HG03280 (cell line): ENCODE results near the gene CAB39.
"Not testable (repeated sequence)": the region's sequence is repeated elsewhere in the genome, so short reads cannot be mapped to it uniquely, and the experiment has no call there.

Experiments used
- ATAC-seq: cut with Tn5 transposase; IDR thresholded peaks from one replicate; pipeline ENCODE4 v1.9.1; 2021; ENCODE audit warnings: mild to moderate bottlenecking, moderate library complexity; ENCODE audit not compliant: unreplicated experiment

CAB39 gene

DNA sequence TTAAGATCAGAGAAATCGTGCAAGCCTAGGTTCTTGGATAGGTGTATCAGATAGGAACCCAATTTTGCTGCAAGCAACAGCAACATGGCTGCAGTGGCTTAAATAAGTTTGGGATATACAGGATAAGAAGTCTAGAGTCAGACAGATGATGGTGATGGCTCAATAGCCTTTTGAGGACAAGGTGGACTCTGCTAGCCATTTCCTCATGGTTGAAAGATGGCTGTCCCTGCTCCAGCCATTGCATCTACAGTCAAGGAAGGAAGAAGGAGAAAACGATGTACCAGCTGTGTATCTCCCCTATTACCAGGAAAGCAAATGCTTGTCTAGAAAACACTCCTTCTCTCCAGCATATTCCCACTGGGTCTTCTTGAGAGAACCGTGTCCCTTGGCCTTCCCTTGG is 30.1 kb upstream of the CAB39 start:
- no peak for ATAC-seq

- no peak for ATAC-seq
These were observed 28.1 kb upstream of the CAB39 start for GRCh38 chr2:230684270-230685168.

DNA sequence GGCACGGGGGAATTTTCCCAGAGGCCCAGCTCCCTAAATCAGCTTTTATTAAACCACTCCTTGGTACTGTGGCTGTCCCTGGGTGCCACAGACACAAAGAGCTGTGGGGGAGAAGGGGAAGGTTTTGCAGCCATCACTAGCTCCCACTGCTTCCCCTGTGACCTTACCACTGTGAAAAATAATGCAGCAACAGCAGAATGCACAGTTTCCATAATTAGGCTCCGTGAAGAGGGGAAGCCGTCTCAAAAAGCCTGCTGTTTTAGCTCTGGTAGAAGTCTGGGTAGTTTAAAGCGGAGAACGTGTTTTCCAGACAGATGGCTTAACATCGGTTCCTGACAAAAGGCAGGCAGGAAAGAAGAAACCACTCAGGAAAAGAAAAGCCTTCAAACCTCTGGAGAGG is 27.5 kb upstream of the CAB39 start:
- ATAC-seq = no peak

DNA sequence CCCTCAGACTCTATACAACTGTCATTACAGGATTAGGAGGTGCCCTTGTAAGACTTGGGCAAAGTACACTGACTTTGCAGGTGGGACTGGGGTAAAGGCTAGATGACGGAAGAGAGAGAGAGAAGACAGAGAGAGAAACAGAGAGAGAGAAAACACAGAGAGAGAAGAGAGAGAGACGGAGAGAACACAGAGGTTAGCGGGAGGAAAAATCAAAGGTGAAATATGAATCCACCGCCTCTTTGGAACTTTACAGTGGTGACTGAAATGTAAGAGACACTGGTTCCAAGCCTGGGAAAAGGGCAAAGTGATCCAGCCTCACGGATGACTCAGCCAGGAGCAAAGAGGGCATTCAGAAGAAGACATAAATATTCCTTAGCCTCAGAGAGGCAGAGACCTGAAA is 25.1 kb upstream of the CAB39 start:
- no peak for ATAC-seq

- no peak for ATAC-seq
These were observed 24.2 kb upstream of the CAB39 start for GRCh38 chr2:230688490-230688889.

DNA sequence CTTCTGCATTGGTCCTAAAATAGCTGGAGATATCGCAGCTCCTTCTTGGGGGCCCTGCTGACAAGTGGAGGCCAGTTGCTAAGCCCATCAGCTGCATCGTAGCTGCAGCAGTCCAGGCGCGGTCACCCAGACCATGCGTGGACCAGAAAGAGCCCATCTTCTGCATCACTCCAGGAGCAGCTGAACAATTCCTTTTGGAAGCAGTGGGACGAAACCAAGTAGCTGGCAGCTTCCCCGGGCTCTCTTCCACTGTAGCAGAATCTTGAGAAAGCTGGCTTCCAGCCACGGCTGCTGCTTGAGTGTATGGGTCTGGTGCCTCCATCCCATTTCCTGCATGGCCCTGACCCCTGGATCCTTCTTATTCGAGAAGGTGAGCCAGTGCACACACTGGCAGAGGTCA is 22.2 kb upstream of the CAB39 start:
- ATAC-seq = no peak

GRCh38 chr2:230691005-230691647 is 21.5 kb upstream of the CAB39 start:
- no peak for ATAC-seq

- ATAC-seq = no peak
These were observed 19.9 kb upstream of the CAB39 start for GRCh38 chr2:230692760-230693159.

DNA sequence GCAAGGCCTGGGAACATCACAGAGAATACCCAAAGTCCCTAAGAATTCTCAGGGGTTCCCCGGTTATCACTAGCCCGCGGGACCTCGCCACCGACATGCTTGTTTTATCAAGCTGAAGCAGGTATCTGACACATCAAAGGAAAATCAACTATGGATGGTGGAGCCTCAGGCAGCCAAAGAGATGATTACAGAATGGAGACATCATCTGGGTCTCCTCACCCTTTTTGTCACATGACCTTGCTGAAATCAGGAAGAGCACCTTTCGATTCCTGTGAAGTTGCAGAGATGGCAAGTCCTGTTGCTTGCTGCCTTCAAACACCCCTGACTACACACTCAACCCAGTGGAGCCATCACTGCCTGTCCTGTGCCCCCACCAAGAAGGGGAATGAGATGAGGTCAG is 19.2 kb upstream of the CAB39 start:
- ATAC-seq = no peak

GRCh38 chr2:230694241-230694640 is 18.4 kb upstream of the CAB39 start:
- ATAC-seq = peak; percentile 63

GRCh38 chr2:230695551-230695950 is 17.1 kb upstream of the CAB39 start:
- no peak for ATAC-seq

- ATAC-seq = no peak
These were observed 16.0 kb upstream of the CAB39 start for GRCh38 chr2:230696670-230697069.

DNA sequence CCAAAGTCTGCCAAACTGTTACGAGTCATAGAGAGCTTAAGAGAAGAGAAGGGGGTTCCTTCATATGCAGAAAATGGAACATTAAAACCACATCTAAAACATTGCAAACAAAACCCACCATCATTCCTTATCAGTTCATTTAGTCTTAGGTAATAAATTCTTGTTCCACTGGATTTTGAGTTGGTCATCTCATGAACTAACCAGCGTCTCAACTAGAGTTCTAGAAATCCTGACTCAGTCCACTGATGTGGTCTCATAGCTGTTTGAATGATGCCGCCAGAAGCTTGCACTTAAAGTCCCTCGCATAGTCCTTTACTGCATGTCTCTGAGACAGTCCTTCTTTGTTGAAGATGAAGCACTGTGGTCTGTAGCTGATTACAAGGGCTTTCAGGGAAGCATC is 15.0 kb upstream of the CAB39 start:
- ATAC-seq = no peak

GRCh38 chr2:230698753-230699152 is 13.9 kb upstream of the CAB39 start:
- not testable (repeated sequence) for ATAC-seq

DNA sequence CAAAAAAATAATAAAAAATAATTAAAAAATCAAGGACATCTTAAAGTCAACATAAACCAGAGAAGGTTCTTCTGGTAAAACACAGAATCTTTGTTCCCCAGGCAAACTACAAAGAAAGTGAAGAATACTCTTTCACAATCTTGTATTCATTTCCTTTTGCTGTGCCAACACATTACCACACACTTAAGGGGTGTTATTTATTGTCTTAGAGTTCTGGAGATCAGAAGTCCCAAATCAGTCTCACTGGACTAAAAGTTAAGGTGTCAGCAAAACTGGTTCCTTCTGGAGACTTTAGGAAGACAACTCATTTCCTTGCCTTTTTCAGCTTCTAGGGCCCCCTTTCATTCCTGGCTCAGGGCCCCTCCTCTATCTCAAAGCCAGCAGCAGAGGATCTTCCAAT is 12.2 kb upstream of the CAB39 start:
- ATAC-seq = no peak

DNA sequence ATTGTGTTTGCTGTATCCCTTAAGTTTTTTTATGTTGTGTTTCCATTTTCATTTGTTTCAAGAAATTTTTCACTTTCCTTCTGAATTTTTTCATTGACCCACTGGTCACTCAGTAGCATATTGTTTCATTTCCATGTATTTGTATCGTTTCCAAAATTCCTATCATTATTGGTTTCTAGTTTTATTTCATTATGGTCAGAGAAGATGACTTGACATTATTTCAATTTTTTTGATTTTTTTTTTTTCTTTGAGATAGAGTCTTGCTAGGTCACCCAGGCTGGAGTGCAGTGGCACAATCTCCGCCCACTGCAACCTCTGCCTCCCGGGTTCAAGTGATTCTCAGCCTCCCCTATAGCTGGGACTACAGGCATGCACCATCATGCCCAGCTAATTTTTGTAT is 11.3 kb upstream of the CAB39 start:
- ATAC-seq = no peak

DNA sequence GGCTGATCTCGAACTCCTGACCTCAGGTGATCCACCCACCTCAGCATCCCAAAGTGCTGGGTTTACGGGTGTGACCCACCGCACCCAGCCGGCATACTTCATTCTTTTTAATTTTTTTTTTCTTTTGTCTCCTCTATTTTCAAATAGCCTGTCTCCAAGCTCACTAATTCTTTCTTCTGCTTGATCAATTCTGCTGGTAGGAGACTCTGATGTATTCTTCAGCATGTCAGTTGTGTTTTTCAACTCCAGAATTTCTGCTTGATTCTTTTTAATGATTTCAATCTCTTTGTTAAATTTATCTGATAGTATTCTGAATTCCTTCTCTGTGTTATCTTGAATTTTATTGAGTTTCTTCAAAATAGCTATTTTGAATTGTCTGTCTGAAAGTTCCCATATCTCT is 10.2 kb upstream of the CAB39 start:
- ATAC-seq = not testable (repeated sequence)

- ATAC-seq = no peak
These were observed 9.1 kb upstream of the CAB39 start for GRCh38 chr2:230703514-230703913.

DNA sequence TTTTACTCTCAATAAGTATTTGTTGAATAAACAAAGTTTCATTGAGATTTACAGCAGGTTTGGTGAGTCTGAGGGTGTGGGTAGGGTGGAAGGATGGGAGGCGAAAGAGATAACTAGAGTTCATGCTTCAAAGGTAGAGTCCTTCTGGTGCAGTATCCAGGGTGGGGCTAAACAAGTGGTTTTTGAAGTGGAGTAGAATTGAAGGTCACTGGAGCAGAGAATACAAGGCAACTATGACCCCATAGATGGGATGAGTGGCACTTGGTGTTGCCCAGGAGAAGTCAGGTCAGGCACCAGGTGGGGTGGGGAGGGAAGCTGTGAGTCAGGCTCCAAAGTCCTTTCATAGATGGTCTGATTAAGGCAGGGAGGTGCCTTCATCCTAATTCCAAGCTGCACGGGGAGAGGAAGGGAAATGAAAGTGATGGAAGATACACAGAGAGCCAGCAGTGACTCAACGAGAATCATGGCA is 6.6 kb upstream of the CAB39 start:
- no peak for ATAC-seq

GRCh38 chr2:230706966-230707365 is 5.7 kb upstream of the CAB39 start:
- no peak for ATAC-seq

GRCh38 chr2:230708204-230708603 is 4.4 kb upstream of the CAB39 start:
- no peak for ATAC-seq

DNA sequence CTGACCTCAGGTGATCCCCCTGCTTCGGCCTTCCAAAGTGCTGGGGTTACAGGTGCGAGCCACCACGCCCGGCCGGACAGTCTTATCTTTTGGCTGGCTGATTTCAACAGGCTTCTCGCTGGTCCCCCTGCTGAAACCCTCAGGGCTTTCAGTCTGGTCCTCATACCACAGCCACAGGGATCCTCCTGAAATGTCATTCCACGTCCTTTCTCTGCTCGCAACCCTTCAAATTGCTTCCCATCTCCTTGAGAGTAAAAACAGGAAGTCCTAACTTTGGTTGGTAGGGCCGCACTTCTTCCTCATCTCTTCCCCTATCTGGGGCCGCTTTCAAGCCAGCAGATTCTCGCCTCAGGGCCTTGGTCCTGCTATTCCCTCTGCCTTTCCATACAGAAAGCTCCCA is 1.4 kb upstream of the CAB39 start:
- ATAC-seq = no peak
